Stimulated activated CD8-positive, alpha-beta memory T cell treated with anti-CD3 and anti-CD28 coated beads, Interleukin-7, amount 100 ng/mL, for 24 hours (primary cell): Measurements from ENCODE around the gene FGD1.
"Not testable (repeated sequence)": the region's sequence is repeated elsewhere in the genome, so short reads cannot be mapped to it uniquely, and the experiment has no call there.

ENCODE experiments used
- DNase-seq: peaks from one replicate; pipeline ENCODE4 v3.0.0-alpha.2; 2020; ENCODE audit warnings: low read depth

FGD1 gene

DNA sequence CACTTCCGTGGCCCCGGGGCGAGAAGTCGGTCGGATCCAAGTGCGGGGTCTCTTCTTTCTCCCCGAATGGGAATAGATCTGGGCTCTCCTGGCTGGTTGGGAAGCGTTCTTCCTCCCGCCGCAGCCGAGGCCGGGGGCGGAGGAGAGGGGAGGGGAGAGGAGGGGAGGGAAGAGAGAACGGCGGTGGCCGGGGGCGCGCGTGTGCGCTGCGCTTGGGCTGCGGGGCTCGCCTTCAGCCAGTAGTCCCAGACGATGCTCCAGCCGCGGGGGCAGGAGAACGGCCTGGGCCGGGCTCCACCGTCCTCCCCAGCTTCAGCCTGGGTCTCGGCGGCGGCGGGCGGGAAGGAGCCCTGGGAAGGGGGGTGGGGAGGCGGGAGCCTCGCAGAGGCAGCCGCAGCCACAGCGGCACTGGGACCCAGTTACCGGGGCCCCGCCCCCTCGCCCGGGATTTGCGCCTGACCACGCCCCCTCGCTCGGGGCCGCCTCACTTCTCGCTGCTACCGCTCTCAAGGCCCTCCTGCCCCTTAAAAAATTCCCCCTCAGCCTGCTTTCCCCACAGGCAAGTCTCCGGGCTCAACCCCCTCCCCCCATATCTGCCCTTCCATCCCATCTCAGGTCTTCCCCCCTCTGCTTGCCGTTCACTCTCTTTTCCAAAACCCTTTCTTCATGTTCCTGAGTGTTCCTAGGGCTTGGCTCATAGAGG lies at the start of gene FGD1:
FGD1 (minus strand) TSS at position 421 of the 703 bp plus-strand sequence. CDS start 802 bp downstream, outside the sequence.
- peak; percentile 7 for DNase-seq

GRCh38 chrX:54542239-54542638 lies 46.2 kb upstream of the FGD1 start:
- DNase-seq = not testable (repeated sequence)

- no peak for DNase-seq
Measured at GRCh38 chrX:54540289-54540688, 44.3 kb upstream of the FGD1 start.

DNA sequence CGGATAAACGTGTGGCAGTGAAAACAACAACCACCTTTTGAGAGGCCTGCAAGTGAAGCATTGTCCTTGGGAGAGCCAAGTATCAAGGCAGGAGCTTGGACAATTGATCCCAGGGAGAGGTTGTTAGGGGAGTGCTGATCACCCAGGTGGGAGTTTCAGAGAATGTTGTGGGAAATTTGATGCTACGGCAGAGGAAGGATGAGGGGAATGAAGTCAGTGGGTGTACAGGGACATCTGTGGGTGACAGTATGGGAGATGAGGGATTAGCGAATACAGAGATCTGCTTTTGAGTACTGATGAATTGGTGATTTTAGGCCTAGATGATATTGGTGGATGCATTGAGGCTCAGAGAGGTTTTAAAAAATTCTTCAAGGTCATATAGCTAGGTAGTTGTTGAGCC lies 38.2 kb upstream of the FGD1 start:
- no peak for DNase-seq

GRCh38 chrX:54530357-54530900 lies 34.4 kb upstream of the FGD1 start:
- DNase-seq = no peak

DNA sequence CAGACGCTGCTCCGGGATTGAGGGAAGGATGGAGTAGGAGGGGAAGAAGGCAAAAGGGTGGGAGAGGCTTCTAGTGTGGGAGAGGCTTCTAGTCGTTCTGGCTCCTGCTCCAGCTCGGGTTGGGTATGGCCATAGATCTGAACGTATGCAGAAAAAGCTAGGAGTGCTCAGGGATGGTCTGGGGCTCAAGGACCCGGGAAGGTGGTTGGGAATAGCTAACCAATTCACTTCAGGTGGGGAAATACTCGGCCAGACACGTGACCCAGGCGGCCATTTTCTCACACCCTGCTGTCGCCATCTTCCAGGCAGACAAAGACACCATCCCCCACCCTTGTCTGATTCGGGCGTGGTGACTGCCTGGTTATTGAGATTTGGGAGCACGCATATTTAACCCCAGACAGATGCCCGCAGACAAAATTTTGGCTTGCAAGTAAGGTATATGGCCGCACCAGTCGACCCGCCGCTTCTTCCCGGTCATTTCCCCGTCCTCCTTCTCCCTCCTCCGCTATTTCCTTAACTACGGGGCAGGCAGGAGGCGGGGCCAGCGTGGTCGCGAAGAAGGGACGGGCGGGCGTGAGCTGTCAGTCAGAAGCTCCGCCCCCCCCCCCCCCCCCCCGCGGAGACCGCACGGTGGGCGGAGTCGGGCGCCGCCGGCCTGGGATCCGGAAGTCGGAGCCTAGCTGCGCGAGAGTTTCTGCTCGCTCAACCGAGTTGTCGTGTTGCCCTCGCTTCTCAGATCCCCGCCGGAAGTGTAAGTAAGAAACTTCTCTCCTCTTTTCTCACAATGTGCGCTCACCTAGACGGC lies 33.7 kb upstream of the FGD1 start, which contains the start of gene GNL3L:
GNL3L (plus strand) TSS at position 668 of the 805 bp plus-strand sequence. CDS start 2,348 bp downstream, outside the sequence.
- peak; percentile 47 for DNase-seq

DNA sequence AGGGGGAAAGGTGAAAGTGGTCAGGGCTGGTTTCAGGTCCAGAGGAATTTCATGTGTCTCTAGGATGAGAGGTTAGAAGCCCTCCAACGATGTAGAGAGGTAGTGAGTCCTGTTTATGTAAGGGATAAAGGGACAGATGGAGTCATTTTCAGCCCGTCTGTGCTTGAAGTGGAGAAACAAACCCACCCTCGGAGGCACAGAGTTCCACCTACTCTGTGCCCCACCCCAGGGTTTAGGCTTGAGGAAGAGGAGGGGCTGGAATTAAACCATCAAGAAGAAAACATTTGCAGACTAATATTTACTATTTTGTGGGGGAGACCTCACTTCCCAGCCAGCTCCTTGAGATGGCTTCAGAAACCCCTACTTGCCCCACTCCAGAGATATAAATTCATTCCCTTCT lies 33.1 kb upstream of the FGD1 start:
- DNase-seq = no peak

- no peak for DNase-seq
Measured at GRCh38 chrX:54509400-54509799, 13.4 kb upstream of the FGD1 start.

GRCh38 chrX:54496936-54497335 lies 902 bp upstream of the FGD1 start:
- no peak for DNase-seq

DNA sequence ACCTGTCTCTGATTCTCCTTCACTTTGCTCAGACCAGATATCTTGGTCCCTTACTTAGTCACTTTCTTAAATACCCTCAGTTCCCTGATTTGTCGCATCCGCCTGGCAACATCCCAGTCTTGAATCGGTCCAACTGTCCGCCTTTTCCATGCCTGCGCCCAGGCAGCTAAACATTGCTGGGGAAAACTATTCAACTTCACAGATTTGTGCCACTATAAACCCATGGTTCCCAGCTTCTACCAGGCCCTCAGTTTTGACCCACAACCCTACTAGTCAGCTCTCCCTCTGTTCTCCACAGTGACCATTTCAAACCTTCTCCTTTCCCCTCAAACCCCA lies 451 bp upstream of the FGD1 start:
- DNase-seq = no peak

DNA sequence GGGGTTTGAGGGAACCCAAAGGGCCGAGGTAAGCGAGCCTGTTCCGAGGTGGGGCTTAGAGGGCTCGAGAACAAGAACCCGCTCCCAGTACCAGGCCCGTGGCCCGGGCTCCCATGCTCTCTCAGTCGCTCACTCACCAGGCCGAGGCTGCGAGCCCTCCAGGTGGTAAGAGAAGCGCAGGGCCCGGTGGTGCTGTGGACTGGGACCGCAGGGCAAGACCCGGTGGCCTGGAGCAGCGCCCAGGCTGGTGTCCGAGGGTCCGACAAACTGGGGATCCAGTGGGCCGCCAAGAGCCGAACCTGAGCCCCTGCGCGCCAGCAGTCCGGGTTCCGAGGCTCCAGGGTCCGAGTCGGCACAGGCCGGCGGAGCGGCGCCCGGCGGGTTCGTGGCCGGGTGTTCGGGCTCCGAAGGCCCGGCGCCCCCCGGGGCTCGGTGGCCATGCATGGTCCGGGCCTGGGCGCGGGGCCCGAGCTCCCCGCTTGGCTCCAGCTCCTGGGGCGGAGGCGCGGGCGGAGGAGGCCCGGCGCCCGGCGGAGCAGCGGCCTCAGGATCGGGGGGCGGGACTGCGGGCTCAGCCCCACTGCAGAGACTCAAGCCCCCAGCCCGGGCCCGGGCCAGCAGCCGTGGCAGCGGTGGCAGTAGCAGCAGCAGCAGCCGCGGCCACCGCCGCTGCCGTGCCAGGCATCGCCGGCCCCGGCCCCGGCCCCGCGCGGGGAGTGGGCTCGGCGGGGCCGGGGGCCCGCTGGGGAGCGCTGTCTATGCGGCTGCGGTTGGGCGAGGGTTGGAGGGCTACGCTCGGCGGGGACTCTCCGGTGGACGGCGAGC lies 833 bp downstream of the FGD1 start:
- DNase-seq = no peak

- no peak for DNase-seq
Measured at GRCh38 chrX:54494166-54494988, 1.7 kb downstream of the FGD1 start.

- no peak for DNase-seq
Measured at GRCh38 chrX:54492340-54492739, 3.7 kb downstream of the FGD1 start.

DNA sequence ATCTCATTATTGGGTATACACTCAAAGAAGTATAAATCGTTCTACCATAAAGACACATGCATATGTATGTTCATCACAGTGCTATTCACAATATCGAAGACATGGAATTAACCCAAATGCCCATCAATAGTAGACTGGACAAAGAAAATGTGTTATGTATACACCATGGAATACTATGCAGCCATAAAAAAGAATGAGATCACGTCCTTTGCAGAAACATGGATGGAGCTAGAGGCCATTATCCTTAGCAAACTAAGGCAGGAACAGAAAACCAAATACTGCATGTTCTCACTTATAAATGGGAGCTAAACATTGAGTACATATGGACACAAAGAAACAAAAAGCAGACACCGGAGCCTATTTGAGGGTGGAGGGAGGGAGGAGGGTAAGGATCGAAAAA lies 6.2 kb downstream of the FGD1 start:
- DNase-seq = not testable (repeated sequence)

DNA sequence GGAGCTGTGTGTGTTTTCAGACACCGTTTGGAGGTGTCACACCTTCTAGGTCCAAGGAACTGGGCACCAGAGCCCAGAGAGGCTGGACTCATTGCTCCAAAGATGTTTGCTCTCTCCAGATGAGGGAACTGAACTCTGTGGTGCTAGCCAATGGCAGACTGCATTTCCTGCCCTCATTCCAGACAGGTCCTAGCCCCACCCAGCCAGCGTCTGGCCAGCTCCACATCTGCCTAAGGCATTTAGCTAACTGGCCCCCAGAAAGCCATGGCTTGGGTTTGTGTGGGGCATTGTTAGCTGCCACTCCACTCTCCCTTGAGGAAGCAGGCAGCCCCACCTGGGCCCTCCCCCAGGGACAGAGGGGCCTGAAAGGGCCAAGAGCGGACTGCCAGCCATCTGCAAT lies 11.4 kb downstream of the FGD1 start:
- no peak for DNase-seq

GRCh38 chrX:54483946-54484345 lies 12.1 kb downstream of the FGD1 start:
- no peak for DNase-seq

GRCh38 chrX:54482839-54483593 lies 13.0 kb downstream of the FGD1 start:
- DNase-seq = no peak

- DNase-seq = no peak
Measured at GRCh38 chrX:54479136-54480111, 16.6 kb downstream of the FGD1 start.
